ENCODE measurements around the gene FHIT. TPM values are rescaled to one million over a fixed set of nuclear protein-coding genes. Genes with fewer than 3 reads are reported as not detected.

FHIT gene
- total RNA-seq, 4 donors from 2014 or later, result 3.5 to 17.0 (median 16.7) TPM

- no peak for DNase-seq
- TF ChIP-seq POLR2A (IDR thresholded peaks at IDR 0.05), result no peak
- TF ChIP-seq CTCF (IDR thresholded peaks at IDR 0.05), result no peak
- no peaks in the 10 kb centered on the region for H3K36me3 ChIP-seq
- H3K4me3 ChIP-seq, result no peak overlapping the region
- no peaks in the 10 kb centered on the region for H3K27me3 ChIP-seq
- no peaks in the 10 kb centered on the region for H3K9me3 ChIP-seq
- no peak overlapping the region for H3K27ac ChIP-seq
- no peaks in the 10 kb centered on the region for H3K4me1 ChIP-seq
Measured at GRCh38 chr3:60952055-60952454, 299.2 kb downstream of the FHIT start.

DNA sequence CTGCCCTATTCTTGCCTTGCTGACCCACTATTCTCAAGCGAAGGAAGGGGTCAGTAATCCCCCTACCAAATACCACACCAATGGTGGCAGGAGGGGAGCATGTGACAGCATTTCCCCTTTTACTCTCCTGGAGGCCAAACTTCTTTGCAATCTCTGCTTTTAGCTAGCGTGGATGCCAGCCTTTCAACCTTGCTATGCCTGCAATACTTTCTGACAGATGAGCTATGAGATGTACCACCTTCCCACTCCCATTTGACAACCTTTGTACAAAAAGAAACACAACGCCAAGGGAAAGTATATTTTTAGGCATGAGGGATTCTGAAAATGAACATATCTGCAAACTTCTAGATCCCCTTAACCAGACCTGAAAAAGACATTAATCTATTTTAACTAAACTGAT lies 302.1 kb downstream of the FHIT start:
- H3K27me3 ChIP-seq, result no peaks in the 10 kb centered on the region
- no peaks in the 10 kb centered on the region for H3K9me3 ChIP-seq
- no peak overlapping the region for H3K4me3 ChIP-seq
- H3K4me1 ChIP-seq, result no peaks in the 10 kb centered on the region
- no peaks in the 10 kb centered on the region for H3K36me3 ChIP-seq
- no peak for TF ChIP-seq CTCF (IDR thresholded peaks at IDR 0.05)
- no peak for TF ChIP-seq POLR2A (IDR thresholded peaks at IDR 0.05)
- no peak for DNase-seq
- no peak overlapping the region for H3K27ac ChIP-seq

DNA sequence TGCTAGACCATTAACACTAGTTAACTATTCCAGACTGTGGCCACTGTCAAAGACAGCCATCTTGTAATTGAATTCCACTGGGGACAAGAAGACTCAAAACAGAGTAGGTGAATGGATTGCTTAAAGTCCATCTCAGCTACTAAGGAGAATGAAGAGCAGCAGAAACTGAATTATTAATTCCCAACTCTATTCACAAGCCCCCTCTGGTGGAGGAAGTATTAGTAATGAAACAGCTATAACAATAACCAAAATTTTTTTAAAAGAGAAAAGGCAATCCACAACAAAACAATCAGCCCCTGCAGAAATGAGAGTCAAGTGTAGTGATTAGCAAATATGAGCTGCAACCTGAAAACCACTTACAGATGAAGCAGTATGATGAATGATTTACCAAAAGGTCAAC lies 302.8 kb downstream of the FHIT start:
- H3K27me3 ChIP-seq, result no peaks in the 10 kb centered on the region
- H3K4me1 ChIP-seq, result no peaks in the 10 kb centered on the region
- H3K36me3 ChIP-seq, result no peaks in the 10 kb centered on the region
- H3K9me3 ChIP-seq, result no peaks in the 10 kb centered on the region
- no peak for TF ChIP-seq POLR2A (IDR thresholded peaks at IDR 0.05)
- no peak for TF ChIP-seq CTCF (IDR thresholded peaks at IDR 0.05)
- no peak overlapping the region for H3K27ac ChIP-seq
- H3K4me3 ChIP-seq, result no peak overlapping the region
- DNase-seq, result no peak

DNA sequence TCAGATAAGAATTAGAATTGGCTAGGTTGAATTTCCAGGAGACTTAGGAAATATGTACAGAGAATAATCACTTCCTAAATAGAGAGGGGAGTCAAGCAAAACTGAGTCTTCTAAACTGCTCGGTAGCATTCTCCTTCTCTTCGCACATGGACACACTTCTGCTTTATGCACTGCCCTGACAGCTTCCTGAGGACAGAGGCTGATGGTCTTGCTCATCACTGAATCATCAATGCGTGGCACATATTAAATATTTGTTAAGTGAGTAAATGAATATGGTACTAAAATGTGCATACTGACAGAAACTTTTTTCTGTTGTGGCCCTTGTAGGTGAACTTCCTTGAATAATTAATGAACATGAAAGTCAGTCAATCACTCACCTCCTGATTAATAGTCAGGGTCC lies 315.5 kb downstream of the FHIT start:
- H3K4me1 ChIP-seq, result no peaks in the 10 kb centered on the region
- H3K36me3 ChIP-seq, result no peaks in the 10 kb centered on the region
- no peaks in the 10 kb centered on the region for H3K9me3 ChIP-seq
- no peak overlapping the region for H3K4me3 ChIP-seq
- no peak overlapping the region for H3K27ac ChIP-seq
- TF ChIP-seq CTCF (IDR thresholded peaks at IDR 0.05), result no peak
- no peak for TF ChIP-seq POLR2A (IDR thresholded peaks at IDR 0.05)
- DNase-seq, result no peak
- H3K27me3 ChIP-seq, result no peaks in the 10 kb centered on the region

DNA sequence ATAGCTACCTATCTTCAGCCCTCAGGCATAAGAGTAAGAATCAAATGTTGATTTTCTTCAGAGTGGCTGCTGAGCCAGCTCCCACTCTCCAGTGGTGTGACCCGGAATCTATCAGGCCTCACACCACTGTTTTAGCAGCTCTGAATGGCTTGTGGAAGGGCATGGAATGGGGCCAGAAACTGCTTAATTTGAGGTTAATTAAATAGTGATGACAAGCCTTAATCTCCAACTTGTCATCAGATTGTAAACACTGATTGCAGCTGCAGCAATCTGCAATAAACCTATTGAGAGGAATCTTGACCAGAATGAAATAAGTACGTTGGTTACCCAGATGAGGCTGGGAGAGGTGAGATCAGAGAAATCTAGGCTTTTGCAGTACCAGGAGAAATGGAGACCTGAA lies 317.4 kb downstream of the FHIT start:
- no peaks in the 10 kb centered on the region for H3K4me1 ChIP-seq
- no peak overlapping the region for H3K4me3 ChIP-seq
- H3K27ac ChIP-seq, result no peak overlapping the region
- no peaks in the 10 kb centered on the region for H3K27me3 ChIP-seq
- TF ChIP-seq POLR2A (IDR thresholded peaks at IDR 0.05) (no peak), CTCF (IDR thresholded peaks at IDR 0.05) (no peak)
- DNase-seq, result no peak
- no peaks in the 10 kb centered on the region for H3K36me3 ChIP-seq
- H3K9me3 ChIP-seq, result no peaks in the 10 kb centered on the region

- Histone ChIP-seq H3K36me3 (no peaks in the 10 kb centered on the region), H3K4me3 (no peak overlapping the region), H3K9me3 (no peaks in the 10 kb centered on the region), H3K4me1 (no peaks in the 10 kb centered on the region), H3K27ac (no peak overlapping the region), H3K27me3 (no peaks in the 10 kb centered on the region)
- TF ChIP-seq CTCF (IDR thresholded peaks at IDR 0.05) (no peak), POLR2A (IDR thresholded peaks at IDR 0.05) (no peak)
- DNase-seq, result no peak
Measured at GRCh38 chr3:60932643-60933042, 318.6 kb downstream of the FHIT start.

Measured in Peyer's patch (tissue), 4 donors.